Smooth muscle cell (in vitro differentiated cells): Measurements from ENCODE around the gene SORCS3. TPM values are rescaled to one million over a fixed set of nuclear protein-coding genes. Genes with fewer than 3 reads are reported as not detected.

Source experiments
- DNase-seq: peaks from one replicate; lab custom pipeline; 2025; ENCODE audit not compliant: unreplicated experiment; lab: John Stamatoyannopoulos, UW
- H2AFZ ChIP-seq: fragments of 200-600 bp; sonication (generic); 2 replicates; pipeline ENCODE4 v1.6.0; 2016; ENCODE audit warnings: antibody characterized with exemption, low read depth, mild to moderate bottlenecking
- H3F3A ChIP-seq: fragments of 200-600 bp; sonication (generic); 2 replicates; pipeline ENCODE4 v1.6.0; 2017; ENCODE audit warnings: antibody characterized with exemption, low read depth
- H3K27ac ChIP-seq: fragments of 200-600 bp; sonication (generic); 2 replicates; pipeline ENCODE4 v1.5.1; 2016; ENCODE audit warnings: low read depth, mild to moderate bottlenecking
- H3K27me3 ChIP-seq: fragments of 200-600 bp; sonication (generic); 2 replicates; pipeline ENCODE4 v1.6.1; 2016; ENCODE audit warnings: low read depth, mild to moderate bottlenecking
- H3K36me3 ChIP-seq: fragments of 200-600 bp; sonication (generic); 2 replicates; pipeline ENCODE4 v1.5.1; 2016; ENCODE audit warnings: low read depth
- H3K4me1 ChIP-seq: fragments of 200-600 bp; sonication (generic); 2 replicates; pipeline ENCODE4 v1.5.1; 2016; ENCODE audit warnings: low read depth
- H3K4me2 ChIP-seq: fragments of 200-600 bp; sonication (generic); 2 replicates; pipeline ENCODE4 v1.6.0; 2016; ENCODE audit warnings: mild to moderate bottlenecking
- H3K4me3 ChIP-seq: fragments of 200-600 bp; sonication (generic); 2 replicates; pipeline ENCODE4 v1.5.1; 2016; ENCODE audit warnings: mild to moderate bottlenecking
- H3K79me2 ChIP-seq: fragments of 200-600 bp; sonication (generic); 2 replicates; pipeline ENCODE4 v1.6.0; 2016; ENCODE audit warnings: low read depth, mild to moderate bottlenecking
- H3K9ac ChIP-seq: fragments of 200-600 bp; sonication (generic); 2 replicates; pipeline ENCODE4 v1.6.0; 2016; ENCODE audit warnings: low read depth
- H3K9me3 ChIP-seq: fragments of 200-600 bp; sonication (generic); replicated peaks from 2 replicates; pipeline ENCODE4 v1.5.1; 2016; ENCODE audit warnings: low read depth
- H4K20me1 ChIP-seq: fragments of 200-600 bp; sonication (generic); 2 replicates; pipeline ENCODE4 v1.6.0; 2016; ENCODE audit warnings: low read depth
- WGBS: methylation state at CpG from one replicate; pipeline ENCODE4 v1.1.7; 2016; ENCODE audit warnings: low lambda C conversion rate; 5-methylcytosine and 5-hydroxymethylcytosine counted together
- polyA plus RNA-seq: library from polyadenylated mRNA; unstranded; fragments of >200 nt; fragmentation: Nextera tagmentation; extraction: Ambion mirVana; gene quantifications from 2 replicates; pipeline ENCODE4 v1.2.1, GENCODE V29; 2016
- total RNA-seq: library from RNA; depleted of rRNA; stranded (reverse); fragments of >200 nt; gene quantifications from 2 replicates; pipeline ENCODE4 v1.2.3, GENCODE V29; 2014
- TF ChIP-seq, protein P1 (sequence below): fragments of 200-600 bp; sonication (generic); IDR thresholded peaks from 2 replicates; pipeline ENCODE4 v1.5.1; 2017; ENCODE audit warnings: borderline replicate concordance, mild to moderate bottlenecking, antibody characterized with exemption; ENCODE audit not compliant: insufficient read depth, poor library complexity, severe bottlenecking

Gene SORCS3
- total and polyA plus RNA-seq, 2 experiments from 2014 or later: not detected

DNA sequence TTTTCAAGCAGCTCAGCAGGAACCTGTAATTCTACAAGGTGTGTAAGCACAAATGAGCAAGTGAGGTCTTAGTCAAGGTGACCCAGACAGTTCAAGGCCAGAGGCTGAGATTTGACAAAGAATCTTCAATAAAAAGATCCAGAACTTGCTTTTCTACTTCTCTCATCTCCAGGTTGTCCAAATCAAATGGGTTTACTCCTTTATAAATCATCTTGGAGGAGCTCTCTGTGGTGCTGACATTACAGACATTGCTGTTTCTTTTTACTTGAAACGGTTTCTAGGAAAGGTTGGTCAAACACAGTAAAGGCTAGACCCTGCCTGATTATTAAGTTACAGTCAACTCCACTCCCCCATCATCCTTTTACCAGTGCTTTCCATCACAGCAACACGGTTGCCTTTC is 504.6 kb downstream of the SORCS3 start:
- H3K4me1 ChIP-seq: no peaks in the 10 kb centered on the region

DNA sequence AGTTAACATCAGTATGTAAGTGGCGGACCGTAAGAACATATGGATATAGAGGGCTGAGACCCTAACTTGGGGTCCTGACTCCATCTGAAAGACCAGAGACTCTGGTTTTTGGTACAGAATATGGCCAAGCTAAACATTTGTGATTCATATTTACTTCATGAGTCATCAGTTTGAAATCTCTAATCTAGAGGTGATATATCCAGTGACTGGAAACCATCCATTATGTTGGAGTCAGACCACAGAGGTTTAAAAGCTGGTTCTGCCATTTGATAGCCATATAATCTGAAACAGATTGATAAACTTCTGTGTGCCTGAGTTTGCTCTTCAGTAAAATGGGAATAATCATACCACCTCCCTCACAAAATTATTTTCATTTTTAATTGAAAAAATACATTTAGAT is 505.3 kb downstream of the SORCS3 start:
- TF ChIP-seq, protein P1, sequence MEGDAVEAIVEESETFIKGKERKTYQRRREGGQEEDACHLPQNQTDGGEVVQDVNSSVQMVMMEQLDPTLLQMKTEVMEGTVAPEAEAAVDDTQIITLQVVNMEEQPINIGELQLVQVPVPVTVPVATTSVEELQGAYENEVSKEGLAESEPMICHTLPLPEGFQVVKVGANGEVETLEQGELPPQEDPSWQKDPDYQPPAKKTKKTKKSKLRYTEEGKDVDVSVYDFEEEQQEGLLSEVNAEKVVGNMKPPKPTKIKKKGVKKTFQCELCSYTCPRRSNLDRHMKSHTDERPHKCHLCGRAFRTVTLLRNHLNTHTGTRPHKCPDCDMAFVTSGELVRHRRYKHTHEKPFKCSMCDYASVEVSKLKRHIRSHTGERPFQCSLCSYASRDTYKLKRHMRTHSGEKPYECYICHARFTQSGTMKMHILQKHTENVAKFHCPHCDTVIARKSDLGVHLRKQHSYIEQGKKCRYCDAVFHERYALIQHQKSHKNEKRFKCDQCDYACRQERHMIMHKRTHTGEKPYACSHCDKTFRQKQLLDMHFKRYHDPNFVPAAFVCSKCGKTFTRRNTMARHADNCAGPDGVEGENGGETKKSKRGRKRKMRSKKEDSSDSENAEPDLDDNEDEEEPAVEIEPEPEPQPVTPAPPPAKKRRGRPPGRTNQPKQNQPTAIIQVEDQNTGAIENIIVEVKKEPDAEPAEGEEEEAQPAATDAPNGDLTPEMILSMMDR: no peak
- Histone ChIP-seq H3K27ac (no peak overlapping the region), H3K4me1 (no peaks in the 10 kb centered on the region)

More for the DNA sequence above, 504.6 kb downstream of the SORCS3 start:
- no peak overlapping the region for H3K9ac ChIP-seq
- H3K9me3 ChIP-seq: no peaks in the 10 kb centered on the region
- no peaks in the 10 kb centered on the region for H4K20me1 ChIP-seq
- no peak overlapping the region for H3K27ac ChIP-seq
- no peaks in the 10 kb centered on the region for H3K36me3 ChIP-seq
- 93% methylated on average over 2 of the region's 2 CpGs for WGBS
- H3F3A ChIP-seq: no peaks in the 10 kb centered on the region
- H3K4me3 ChIP-seq: no peak overlapping the region
- no peak for DNase-seq
- TF ChIP-seq, protein P1: no peak
- H3K27me3 ChIP-seq: peaks cover 20% of the 10 kb centered on the region
- H3K4me2 ChIP-seq: no peak overlapping the region
- H3K79me2 ChIP-seq: no peaks in the 10 kb centered on the region
- no peak overlapping the region for H2AFZ ChIP-seq

DNA sequence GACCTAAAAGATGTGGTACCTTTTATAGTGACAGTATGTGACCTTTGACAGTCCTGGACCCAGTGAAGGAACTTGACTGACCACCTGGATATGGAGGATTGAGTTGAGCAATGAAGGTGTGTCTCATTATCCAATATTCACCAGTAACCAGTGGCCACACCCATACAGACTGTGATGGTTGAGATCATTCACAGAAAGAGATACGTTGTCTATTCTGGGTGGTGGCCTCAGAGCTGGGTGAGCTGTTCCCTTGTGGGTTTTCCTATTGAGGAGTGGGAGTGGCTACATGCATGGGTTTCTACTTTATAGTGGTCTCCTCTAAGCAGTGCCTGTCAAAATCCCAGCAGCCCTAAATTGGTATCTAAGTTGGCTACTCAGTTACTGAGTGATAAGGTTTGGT is 507.4 kb downstream of the SORCS3 start:
- Histone ChIP-seq H3K36me3 (no peaks in the 10 kb centered on the region), H3K4me1 (no peaks in the 10 kb centered on the region), H3F3A (no peaks in the 10 kb centered on the region), H4K20me1 (no peaks in the 10 kb centered on the region), H3K9me3 (no peaks in the 10 kb centered on the region), H3K4me3 (no peak overlapping the region), H3K4me2 (no peak overlapping the region), H3K27ac (no peak overlapping the region), H3K27me3 (peaks cover 14% of the 10 kb centered on the region), H3K9ac (no peak overlapping the region), H3K79me2 (no peaks in the 10 kb centered on the region), H2AFZ (no peak overlapping the region)
- DNase-seq: no peak
- 78% methylated on average over 1 of the region's 1 CpG for WGBS
- TF ChIP-seq, protein P1: no peak

More for the DNA sequence above, 505.3 kb downstream of the SORCS3 start:
- Histone ChIP-seq H3K27me3 (peaks cover 20% of the 10 kb centered on the region), H3K9ac (no peak overlapping the region), H4K20me1 (no peaks in the 10 kb centered on the region), H3K9me3 (no peaks in the 10 kb centered on the region), H3K79me2 (no peaks in the 10 kb centered on the region), H3K36me3 (no peaks in the 10 kb centered on the region), H3K4me3 (no peak overlapping the region), H3F3A (no peaks in the 10 kb centered on the region), H3K4me2 (no peak overlapping the region), H2AFZ (no peak overlapping the region)
- 98% methylated on average over 2 of the region's 2 CpGs for WGBS
- no peak for DNase-seq

DNA sequence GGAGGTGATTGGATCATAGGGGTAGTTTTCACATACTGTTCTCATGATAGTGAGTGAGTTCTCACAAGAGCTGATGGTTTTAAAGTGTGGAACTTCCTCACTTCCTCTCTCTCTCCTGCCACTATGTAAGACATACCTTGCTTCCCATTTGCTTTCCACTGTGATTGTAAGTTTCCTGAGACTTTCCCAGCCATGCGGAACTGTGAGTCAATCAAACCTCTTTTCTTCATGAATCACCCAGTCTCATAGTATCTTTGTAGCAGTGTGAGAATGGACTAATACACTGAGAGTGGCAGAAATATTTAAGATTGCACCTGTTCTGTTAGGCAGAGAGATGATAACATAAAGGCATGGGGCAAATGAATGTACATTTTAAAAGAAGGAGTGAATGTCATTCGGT is 507.8 kb downstream of the SORCS3 start:
- Histone ChIP-seq H3F3A (no peaks in the 10 kb centered on the region), H3K79me2 (no peaks in the 10 kb centered on the region), H3K27ac (no peak overlapping the region), H2AFZ (no peak overlapping the region), H4K20me1 (no peaks in the 10 kb centered on the region), H3K9ac (no peak overlapping the region), H3K4me3 (no peak overlapping the region), H3K4me2 (peak overlapping the region; percentile 43), H3K4me1 (no peaks in the 10 kb centered on the region), H3K9me3 (no peaks in the 10 kb centered on the region), H3K36me3 (no peaks in the 10 kb centered on the region), H3K27me3 (peaks cover 10% of the 10 kb centered on the region)
- TF ChIP-seq, protein P1: no peak
- DNase-seq: no peak
- WGBS: 85% methylated on average over 2 of the region's 2 CpGs
